HEK293 (cell line): ENCODE measurements around the gene PPAT.

Source experiments
- CTCF ChIA-PET: fragments of 350-600 bp; formaldehyde crosslinking; extraction: SDS; loops from one replicate; lab custom pipeline; 2021; ENCODE audit warnings: antibody characterized with exemption; lab: Yijun Ruan, JAX
- POLR2A ChIA-PET: fragments of 300-600 bp; formaldehyde crosslinking; extraction: SDS; loops from one replicate; lab custom pipeline; 2020; ENCODE audit warnings: antibody characterized with exemption, inconsistent platforms; lab: Yijun Ruan, JAX
- H3K27ac ChIP-seq: fragments of 200-500 bp; sonication (Bioruptor generic); 2 replicates; pipeline ENCODE4 v1.5.1; 2014; ENCODE audit warnings: low read depth, low read length, control low read depth, inconsistent platforms; ENCODE audit errors: extremely low read depth
- H3K36me3 ChIP-seq, 2 experiments: fragments of 200-500 bp in 1 of 2; sonication (Bioruptor generic) in 1 of 2; 1 replicate in 1 of 2; 2 replicates in 1 of 2; pipeline ENCODE4 v1.5.1; 2014 to 2017; ENCODE audit warnings: inconsistent platforms in 2 of 2, low read length in 2 of 2; ENCODE audit not compliant: control insufficient read depth in 2 of 2, insufficient read depth in 1 of 2
- H3K4me1 ChIP-seq: fragments of 200-500 bp; sonication (Bioruptor generic); 2 replicates; pipeline ENCODE4 v1.5.1; 2014; ENCODE audit warnings: mild to moderate bottlenecking, low read length, inconsistent platforms; ENCODE audit not compliant: control insufficient read depth, insufficient read depth
- H3K4me3 ChIP-seq: 2 replicates; pipeline ENCODE4 v1.5.1; 2011; ENCODE audit warnings: low read depth, mild to moderate bottlenecking, control low read depth, low read length, moderate library complexity
- H3K9me3 ChIP-seq: fragments of 200-500 bp; sonication (Bioruptor generic); 2 replicates; pipeline ENCODE4 v1.5.1; 2014; ENCODE audit warnings: low read depth, low read length, inconsistent platforms; ENCODE audit not compliant: control insufficient read depth, insufficient read depth
- PRDM1 ChIP-seq: fragments of 450-650 bp; formaldehyde crosslinking; IDR thresholded peaks from 2 replicates; pipeline ENCODE4; 2016; ENCODE audit warnings: missing biosample characterization, missing genetic modification characterization
- PRDM6 ChIP-seq: fragments of 450-650 bp; formaldehyde crosslinking; IDR thresholded peaks from 2 replicates; pipeline ENCODE4 v1.5.1; 2017; ENCODE audit warnings: missing biosample characterization, missing genetic modification characterization
- TRIM28 ChIP-seq: IDR thresholded peaks from 2 replicates; pipeline ENCODE4 v1.6.1; 2011; ENCODE audit warnings: low read length, control low read depth, borderline replicate concordance
- ZNF366 ChIP-seq: fragments of 450-650 bp; formaldehyde crosslinking; conservative IDR thresholded peaks from 2 replicates; pipeline ENCODE4 v1.5.1; 2016; ENCODE audit warnings: missing biosample characterization, missing genetic modification characterization
- ZNF391 ChIP-seq: fragments of 450-650 bp; formaldehyde crosslinking; IDR thresholded peaks from 2 replicates; pipeline ENCODE4 v1.5.1; 2016; ENCODE audit warnings: low read depth, missing biosample characterization, missing genetic modification characterization, borderline replicate concordance
- ZNF518A ChIP-seq: fragments of 450-650 bp; formaldehyde crosslinking; conservative IDR thresholded peaks from 2 replicates; pipeline ENCODE4 v1.5.1; 2016; ENCODE audit warnings: low read depth, missing biosample characterization, missing genetic modification characterization
- ZNF555 ChIP-seq: fragments of 450-650 bp; formaldehyde crosslinking; conservative IDR thresholded peaks from 2 replicates; pipeline ENCODE4 v1.5.1; 2017; ENCODE audit warnings: missing biosample characterization, mild to moderate bottlenecking, missing genetic modification characterization, inconsistent platforms
- ZNF664 ChIP-seq: fragments of 450-650 bp; formaldehyde crosslinking; IDR thresholded peaks from 2 replicates; pipeline ENCODE4 v1.5.1; 2016; ENCODE audit warnings: missing biosample characterization, missing genetic modification characterization
- ZNF670 ChIP-seq: fragments of 450-650 bp; formaldehyde crosslinking; IDR thresholded peaks from 2 replicates; pipeline ENCODE4 v1.5.1; 2016; ENCODE audit warnings: missing biosample characterization, missing genetic modification characterization, low read depth
- TF ChIP-seq, protein P1 (sequence below): fragments of 450-650 bp; formaldehyde crosslinking; IDR thresholded peaks from 2 replicates; pipeline ENCODE4 v1.5.1; 2016; ENCODE audit warnings: missing biosample characterization, missing genetic modification characterization, borderline replicate concordance
- TF ChIP-seq, protein P2 (sequence below): fragments of 450-650 bp; formaldehyde crosslinking; IDR thresholded peaks from 2 replicates; pipeline ENCODE4 v1.5.1; 2016; ENCODE audit warnings: missing biosample characterization, missing genetic modification characterization, low read depth
- TF ChIP-seq, protein P3 (sequence below): fragments of 450-650 bp; formaldehyde crosslinking; IDR thresholded peaks from 2 replicates; pipeline ENCODE4 v1.5.1; 2017; ENCODE audit warnings: missing biosample characterization, missing genetic modification characterization

PPAT gene

GRCh38 chr4:56416349-56416748, 19.1 kb downstream of the PPAT start:
- H3K27ac ChIP-seq, result no peak overlapping the region
- no peaks in the 10 kb centered on the region for H3K4me1 ChIP-seq
- ChIA-PET POLR2A (no interaction called here), CTCF (interaction anchor here (0.7 kb wide), 1 partner anchor 8 kb away, joined by 4 read pairs; no protein-coding TSS in a partner anchor)
- no peaks in the 10 kb centered on the region for H3K9me3 ChIP-seq
- no peak overlapping the region for H3K4me3 ChIP-seq
- H3K36me3 ChIP-seq, result peaks cover 0 to 2% of the 10 kb centered on the region in 2 experiments; a peak in 1 of 3 replicates
- TF ChIP-seq, protein P1, sequence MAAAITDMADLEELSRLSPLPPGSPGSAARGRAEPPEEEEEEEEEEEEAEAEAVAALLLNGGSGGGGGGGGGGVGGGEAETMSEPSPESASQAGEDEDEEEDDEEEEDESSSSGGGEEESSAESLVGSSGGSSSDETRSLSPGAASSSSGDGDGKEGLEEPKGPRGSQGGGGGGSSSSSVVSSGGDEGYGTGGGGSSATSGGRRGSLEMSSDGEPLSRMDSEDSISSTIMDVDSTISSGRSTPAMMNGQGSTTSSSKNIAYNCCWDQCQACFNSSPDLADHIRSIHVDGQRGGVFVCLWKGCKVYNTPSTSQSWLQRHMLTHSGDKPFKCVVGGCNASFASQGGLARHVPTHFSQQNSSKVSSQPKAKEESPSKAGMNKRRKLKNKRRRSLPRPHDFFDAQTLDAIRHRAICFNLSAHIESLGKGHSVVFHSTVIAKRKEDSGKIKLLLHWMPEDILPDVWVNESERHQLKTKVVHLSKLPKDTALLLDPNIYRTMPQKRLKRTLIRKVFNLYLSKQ (tag by site-specific recombination), result no peak
- 0 out of 2 replicates have a peak, but pooled peaks have one; percentile 10 for TF ChIP-seq PRDM6 (tag by site-specific recombination)

DNA sequence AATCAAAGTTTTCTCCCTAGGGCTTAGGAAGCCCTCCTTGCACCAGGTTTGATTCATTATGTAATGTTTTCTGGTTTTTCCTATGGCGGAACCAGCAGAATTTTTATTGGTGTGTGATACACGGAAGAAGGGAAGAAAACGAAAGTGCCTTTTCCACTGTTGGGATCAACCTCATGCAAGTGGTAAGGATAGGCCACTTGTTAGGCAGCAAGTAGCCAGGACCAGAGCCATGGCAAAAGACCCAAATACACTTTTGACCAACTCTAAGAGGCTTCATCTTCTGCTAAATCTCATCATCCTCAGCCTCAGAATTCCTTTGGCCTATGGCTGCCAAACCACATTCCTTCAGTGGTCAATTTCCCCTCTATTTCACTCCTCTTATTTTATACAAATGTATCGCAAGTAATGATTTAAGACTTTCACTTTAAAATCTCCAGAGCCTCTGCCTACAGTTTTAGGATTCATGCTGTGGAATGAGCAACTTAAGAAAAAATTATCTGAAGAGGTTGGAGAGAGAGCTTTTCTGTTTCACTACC, 21.2 kb downstream of the PPAT start:
- Histone ChIP-seq H3K27ac (no peak overlapping the region), H3K4me1 (peaks cover 4% of the 10 kb centered on the region), H3K4me3 (no peak overlapping the region), H3K36me3 (no peaks in the 10 kb centered on the region), H3K9me3 (no peaks in the 10 kb centered on the region)
- TF ChIP-seq PRDM1 (tag by site-specific recombination), result 0 out of 2 replicates have a peak, but pooled peaks have one; percentile 18
- TF ChIP-seq, protein P2, sequence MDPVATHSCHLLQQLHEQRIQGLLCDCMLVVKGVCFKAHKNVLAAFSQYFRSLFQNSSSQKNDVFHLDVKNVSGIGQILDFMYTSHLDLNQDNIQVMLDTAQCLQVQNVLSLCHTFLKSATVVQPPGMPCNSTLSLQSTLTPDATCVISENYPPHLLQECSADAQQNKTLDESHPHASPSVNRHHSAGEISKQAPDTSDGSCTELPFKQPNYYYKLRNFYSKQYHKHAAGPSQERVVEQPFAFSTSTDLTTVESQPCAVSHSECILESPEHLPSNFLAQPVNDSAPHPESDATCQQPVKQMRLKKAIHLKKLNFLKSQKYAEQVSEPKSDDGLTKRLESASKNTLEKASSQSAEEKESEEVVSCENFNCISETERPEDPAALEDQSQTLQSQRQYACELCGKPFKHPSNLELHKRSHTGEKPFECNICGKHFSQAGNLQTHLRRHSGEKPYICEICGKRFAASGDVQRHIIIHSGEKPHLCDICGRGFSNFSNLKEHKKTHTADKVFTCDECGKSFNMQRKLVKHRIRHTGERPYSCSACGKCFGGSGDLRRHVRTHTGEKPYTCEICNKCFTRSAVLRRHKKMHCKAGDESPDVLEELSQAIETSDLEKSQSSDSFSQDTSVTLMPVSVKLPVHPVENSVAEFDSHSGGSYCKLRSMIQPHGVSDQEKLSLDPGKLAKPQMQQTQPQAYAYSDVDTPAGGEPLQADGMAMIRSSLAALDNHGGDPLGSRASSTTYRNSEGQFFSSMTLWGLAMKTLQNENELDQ, result no peak
- ChIA-PET CTCF (interaction anchor here (0.8 to 0.9 kb wide), 2 partner anchors 20 to 361 kb away, joined by 3 read pairs; no protein-coding TSS in a partner anchor), POLR2A (no interaction called here)

DNA sequence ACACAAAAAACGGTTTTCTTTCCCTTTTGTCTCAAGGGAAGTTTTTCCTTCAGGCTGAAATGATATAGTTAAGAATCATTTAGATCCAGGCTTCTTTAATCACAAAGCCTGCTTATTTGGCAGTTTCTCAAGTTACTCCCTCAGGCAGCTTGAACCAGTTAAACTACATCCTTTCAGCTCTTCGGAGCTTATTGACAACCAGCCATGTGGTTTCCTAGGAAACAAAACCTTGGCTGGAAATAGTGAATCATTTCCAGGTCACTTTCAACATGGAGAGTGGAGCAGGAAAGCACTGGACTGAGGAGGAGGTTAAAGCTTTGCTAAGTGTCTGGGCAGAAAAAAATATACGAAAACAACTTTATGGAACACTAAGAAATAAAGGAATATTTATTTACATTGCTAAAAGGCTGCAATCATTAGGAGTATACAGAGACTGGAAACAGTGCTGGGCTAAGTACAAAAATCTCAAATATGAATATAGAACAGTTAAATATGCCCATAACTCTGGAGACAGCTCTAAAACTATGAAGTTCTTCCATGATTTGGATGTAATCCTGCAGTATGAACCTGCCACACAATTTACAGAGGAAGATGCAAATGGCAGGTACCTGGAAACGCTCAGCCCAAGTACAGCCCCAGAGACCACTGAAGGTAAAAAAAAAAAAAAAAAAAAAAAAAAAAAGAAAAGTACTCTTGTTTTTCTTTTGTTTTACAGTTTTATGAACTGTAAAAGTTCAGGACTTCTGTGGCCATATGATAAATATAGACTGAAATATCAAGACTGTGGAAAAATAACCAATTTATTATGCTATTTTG, 25.0 kb downstream of the PPAT start:
- ChIA-PET POLR2A (interaction anchor here (1.4 to 2.5 kb wide), 2 partner anchors 23 to 25 kb away, joined by 12 to 13 read pairs; partner anchors contain the start of genes AASDH, PAICS and PPAT), CTCF (interaction anchor here (0.9 to 1.3 kb wide), 3 partner anchors 14 to 15 kb away, joined by 4 to 6 read pairs (median 4); no protein-coding TSS in a partner anchor)
- H3K27ac ChIP-seq, result no peak overlapping the region; the same call in 1 of the 2 replicates
- H3K4me1 ChIP-seq, result peaks cover 4% of the 10 kb centered on the region
- H3K4me3 ChIP-seq, result peak overlapping the region; percentile 20
- no peaks in the 10 kb centered on the region for H3K9me3 ChIP-seq
- peaks cover 4 to 20% of the 10 kb centered on the region in 2 experiments; a peak in 2 of 3 replicates for H3K36me3 ChIP-seq
- no peak for TF ChIP-seq ZNF664
- no peak for TF ChIP-seq ZNF555 (tag by site-specific recombination)
- TF ChIP-seq TRIM28, result peak; percentile 57; the same call in 1 of the 2 replicates
- no peak for TF ChIP-seq ZNF391 (tag by site-specific recombination)
- no peak for TF ChIP-seq ZNF670 (tag by site-specific recombination)
- TF ChIP-seq, protein P3, sequence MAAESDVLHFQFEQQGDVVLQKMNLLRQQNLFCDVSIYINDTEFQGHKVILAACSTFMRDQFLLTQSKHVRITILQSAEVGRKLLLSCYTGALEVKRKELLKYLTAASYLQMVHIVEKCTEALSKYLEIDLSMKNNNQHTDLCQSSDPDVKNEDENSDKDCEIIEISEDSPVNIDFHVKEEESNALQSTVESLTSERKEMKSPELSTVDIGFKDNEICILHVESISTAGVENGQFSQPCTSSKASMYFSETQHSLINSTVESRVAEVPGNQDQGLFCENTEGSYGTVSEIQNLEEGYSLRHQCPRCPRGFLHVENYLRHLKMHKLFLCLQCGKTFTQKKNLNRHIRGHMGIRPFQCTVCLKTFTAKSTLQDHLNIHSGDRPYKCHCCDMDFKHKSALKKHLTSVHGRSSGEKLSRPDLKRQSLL (tag by site-specific recombination), result no peak
- peak; percentile 62; the same call in 1 of the 2 replicates for TF ChIP-seq ZNF518A
- TF ChIP-seq, protein P2, result no peak
- TF ChIP-seq ZNF366 (tag by site-specific recombination), result 0 out of 2 replicates have a peak, but pooled peaks have one; percentile 15
